ENCODE results near the gene DRAP1. TPM values are rescaled to one million over a fixed set of nuclear protein-coding genes. Genes with fewer than 3 reads are reported as not detected.
A peak's percentile ranks its signal among the peaks of the same experiment; 100 is the strongest.

DRAP1 gene, protein sequence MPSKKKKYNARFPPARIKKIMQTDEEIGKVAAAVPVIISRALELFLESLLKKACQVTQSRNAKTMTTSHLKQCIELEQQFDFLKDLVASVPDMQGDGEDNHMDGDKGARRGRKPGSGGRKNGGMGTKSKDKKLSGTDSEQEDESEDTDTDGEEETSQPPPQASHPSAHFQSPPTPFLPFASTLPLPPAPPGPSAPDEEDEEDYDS
- 74.8 TPM for polyA plus RNA-seq (ENCODE audit: insufficient read length)

DNA sequence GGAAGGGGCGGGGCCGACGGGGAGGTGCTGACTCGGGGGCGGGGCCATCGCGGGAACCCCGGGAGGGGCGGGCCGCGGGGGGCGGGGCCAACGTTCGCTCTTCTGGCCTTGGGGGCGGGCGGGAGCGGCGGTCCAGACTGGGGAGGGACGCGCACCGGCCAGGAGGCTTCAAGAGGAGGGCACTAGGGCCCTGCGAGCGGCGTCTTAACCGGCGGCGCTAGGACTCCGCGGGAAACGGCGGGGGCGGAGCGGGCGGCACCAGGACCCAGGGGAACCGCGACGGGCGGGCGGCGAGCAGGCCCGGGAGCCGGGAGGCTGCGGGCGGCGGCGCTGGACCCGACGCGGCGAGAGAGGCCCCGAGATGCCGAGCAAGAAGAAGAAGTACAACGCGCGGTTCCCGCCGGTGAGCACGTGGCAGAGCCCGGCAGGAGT, at the start of gene DRAP1:
DRAP1 (plus strand) TSS at position 286 of the 432 bp plus-strand sequence; CDS start at position 362, 76 bp downstream.
- DNase-seq (ENCODE audit: low read depth): peak; percentile 83

DNA sequence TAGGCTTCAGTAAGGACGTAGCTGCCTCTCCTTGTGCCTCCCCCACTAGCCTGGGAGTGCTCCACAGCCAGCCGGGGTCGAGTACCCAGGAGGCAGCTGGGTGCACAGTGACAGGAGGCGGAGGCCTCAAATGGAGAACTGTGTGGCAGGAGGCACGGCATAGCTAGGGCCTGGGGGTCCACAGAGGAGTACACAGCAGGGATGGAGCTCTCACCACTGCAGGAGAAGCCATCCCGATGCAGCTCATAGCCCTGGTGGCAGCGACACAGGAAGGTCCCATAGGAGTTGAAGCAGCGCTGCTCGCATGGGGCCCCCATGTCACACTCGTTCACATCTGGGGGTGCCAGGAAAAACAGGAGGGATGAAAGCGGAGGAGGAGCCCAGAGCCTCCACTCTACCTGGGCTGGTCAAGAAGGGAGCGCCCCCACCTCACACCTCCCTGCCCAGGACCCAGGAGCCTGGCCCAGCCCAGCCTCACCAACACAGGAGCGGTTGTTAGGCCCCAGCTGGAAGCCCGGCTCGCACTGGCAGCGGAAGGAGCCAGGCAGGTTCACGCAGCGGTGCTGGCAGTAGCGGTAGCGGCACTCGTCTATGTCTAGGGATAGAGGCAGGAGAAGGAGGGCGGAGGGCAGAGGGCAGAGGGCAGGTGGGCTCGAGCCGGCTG, 49.5 kb upstream of the DRAP1 start:
- no peak for DNase-seq (ENCODE audit: low read depth)

GRCh38 chr11:65870307-65870658, 48.9 kb upstream of the DRAP1 start:
- no peak for DNase-seq (ENCODE audit: low read depth)

GRCh38 chr11:65870706-65871681, 48.2 kb upstream of the DRAP1 start:
- no peak for DNase-seq (ENCODE audit: low read depth)

DNA sequence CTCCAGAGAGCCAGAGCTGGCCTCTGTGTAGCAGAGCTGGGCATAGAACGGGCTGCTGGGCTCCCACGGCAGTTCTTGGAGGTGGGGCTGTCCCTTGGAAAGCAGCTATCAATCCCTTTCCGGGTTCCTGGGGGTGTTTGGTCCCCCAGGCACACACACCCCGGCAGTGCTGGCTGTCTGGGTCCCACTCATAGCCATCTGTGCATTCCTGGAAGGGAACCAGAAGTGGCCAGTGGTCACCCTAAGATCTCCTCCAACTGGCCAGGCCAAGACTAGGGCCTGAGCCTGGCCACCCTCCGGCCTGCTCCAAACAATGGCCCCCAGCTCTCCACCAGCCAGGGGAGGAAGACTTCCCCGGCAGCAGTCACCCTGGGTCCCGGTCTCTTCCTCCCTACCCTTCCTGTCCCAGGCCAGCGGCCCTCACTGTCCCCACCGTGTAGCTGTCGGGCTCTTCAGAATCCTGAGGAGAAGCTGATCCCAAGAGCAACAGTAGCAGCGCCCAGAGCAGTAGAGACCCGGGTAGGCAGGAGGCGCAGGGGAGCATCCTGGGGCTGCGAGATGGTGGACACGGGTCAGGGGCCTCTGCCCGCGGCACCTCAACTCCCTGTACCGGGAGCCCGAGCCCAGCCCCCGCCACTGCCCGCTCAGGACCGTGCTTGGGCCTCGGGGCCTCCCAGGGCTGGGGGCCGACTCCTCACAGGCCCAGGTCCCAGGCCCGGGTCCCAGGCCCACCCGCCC, 47.2 kb upstream of the DRAP1 start:
- no peak for DNase-seq (ENCODE audit: low read depth)

DNA sequence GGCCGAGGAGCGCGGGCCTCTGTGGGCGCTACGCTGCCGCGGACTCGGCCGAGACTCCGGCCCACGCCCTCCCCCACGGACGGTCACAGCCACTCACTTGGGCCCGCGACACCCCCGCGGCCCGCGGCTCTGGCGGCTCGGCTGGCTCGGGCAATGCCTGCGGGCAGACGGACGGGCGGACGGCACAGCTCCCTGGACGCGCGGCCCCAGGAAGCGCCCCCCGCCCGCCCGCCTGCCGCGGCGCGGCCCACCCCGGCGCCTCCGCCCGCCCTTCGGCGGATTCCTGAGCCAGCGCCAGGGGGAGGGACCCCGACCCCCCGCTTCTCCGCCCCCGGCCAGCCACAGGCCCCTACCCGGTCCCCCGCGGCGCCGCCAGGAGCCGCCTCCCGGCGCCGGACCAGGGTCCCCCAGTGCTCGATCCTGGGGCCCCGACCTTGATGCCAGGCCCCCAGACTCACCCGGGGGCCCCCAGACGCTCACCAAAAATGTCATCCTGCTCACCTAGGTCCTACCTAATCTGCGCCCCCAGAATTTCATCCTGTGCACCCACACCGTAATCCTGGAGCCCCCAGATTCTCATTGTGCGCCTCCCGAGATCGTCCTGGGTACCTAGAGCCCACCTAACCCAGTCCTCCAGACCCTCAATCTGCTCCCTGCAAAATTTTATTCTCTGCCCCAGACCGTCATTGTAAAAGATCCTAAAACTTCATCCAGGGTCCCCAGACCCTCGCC, 46.5 kb upstream of the DRAP1 start, which contains the start of gene EFEMP2:
EFEMP2 (minus strand) TSS at position 215 of the 732 bp plus-strand sequence. CDS start 446 bp downstream, outside the sequence.
- DNase-seq (ENCODE audit: low read depth): no peak

- no peak for DNase-seq (ENCODE audit: low read depth)
Observed at GRCh38 chr11:65873318-65874156, 45.7 kb upstream of the DRAP1 start.

- DNase-seq (ENCODE audit: low read depth): no peak
Observed at GRCh38 chr11:65879617-65880016, 39.6 kb upstream of the DRAP1 start, which contains the start of gene CTSW. Gene CTSW, plus strand, starts transcription at chr11:65879837. Its CDS starts 18 bp downstream, at chr11:65879855.

GRCh38 chr11:65880027-65880426, 39.2 kb upstream of the DRAP1 start:
- no peak for DNase-seq (ENCODE audit: low read depth)

GRCh38 chr11:65880844-65881421, 38.3 kb upstream of the DRAP1 start:
- DNase-seq (ENCODE audit: low read depth): no peak

GRCh38 chr11:65882120-65883057, 36.8 kb upstream of the DRAP1 start:
- no peak for DNase-seq (ENCODE audit: low read depth)

DNA sequence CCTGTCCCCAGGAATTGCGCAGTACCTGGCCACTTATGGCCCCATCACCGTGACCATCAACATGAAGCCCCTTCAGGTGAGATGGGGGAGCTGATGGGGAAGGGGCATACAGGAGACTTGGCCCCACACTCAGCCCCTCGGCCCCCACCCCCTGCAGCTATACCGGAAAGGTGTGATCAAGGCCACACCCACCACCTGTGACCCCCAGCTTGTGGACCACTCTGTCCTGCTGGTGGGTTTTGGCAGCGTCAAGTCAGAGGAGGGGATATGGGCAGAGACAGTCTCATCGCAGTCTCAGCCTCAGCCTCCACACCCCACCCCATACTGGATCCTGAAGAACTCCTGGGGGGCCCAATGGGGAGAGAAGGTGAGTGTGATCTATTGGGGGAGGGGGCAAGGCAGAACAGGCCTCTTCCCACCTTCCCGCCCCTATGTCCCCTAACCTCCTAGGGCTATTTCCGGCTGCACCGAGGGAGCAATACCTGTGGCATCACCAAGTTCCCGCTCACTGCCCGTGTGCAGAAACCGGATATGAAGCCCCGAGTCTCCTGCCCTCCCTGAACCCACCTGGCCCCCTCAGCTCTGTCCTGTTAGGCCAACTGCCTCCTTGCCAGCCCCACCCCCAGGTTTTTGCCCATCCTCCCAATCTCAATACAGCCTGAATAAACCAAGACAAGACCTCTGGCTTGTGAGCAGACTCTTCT, 36.0 kb upstream of the DRAP1 start:
- no peak for DNase-seq (ENCODE audit: low read depth)

GRCh38 chr11:65883786-65884715, 35.2 kb upstream of the DRAP1 start:
- DNase-seq (ENCODE audit: low read depth): no peak

- DNase-seq (ENCODE audit: low read depth): no peak
Observed at GRCh38 chr11:65884716-65885092, 34.5 kb upstream of the DRAP1 start.

GRCh38 chr11:65885231-65885630, 34.0 kb upstream of the DRAP1 start:
- DNase-seq (ENCODE audit: low read depth): no peak

DNA sequence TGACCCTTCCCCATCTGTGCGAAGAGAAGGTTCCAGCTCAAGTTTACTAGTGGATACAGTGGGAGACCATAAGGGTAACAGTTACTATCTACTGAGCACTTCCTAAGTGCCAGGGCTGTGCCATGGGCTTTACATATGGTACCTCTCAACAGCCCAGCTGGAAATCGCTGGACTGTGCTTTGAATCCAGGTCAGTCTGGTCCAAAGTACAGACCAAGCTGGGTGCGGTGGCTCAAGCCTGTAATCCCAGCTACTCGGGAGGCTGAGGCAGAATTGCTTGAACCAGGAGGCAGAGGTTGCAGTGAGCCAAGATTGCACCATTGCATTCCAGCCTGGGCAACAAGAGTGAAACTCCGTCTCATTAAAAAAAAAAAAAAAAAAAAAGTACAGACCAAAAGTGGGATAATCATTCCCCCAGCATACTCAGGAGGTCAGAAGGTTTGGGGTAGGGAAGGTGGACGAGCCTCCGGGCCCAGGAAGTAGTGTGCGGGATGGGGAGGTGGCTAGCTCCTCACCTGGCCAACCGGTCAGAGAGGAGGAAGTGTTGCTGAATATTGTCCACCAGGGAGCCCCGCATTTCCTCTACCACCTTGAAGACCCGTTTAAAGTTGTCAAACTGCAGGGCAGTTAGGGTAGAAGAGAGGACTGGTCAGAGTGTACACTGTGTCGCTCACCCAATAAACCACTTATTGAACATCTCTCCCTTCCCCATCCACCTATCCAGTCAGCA, 33.3 kb upstream of the DRAP1 start:
- no peak for DNase-seq (ENCODE audit: low read depth)
